Measurements from ENCODE around the gene TMEM125. TPM values are rescaled to one million over a fixed set of nuclear protein-coding genes. Genes with fewer than 3 reads are reported as not detected.

Gene TMEM125
- total and polyA plus RNA-seq, 9 of the 15 experiments (the other 6 are each of a cell fraction or from before 2014, with no cell fraction given) = 0.07 to 0.08 TPM; not detected in 7

- TF ChIP-seq, protein P1, sequence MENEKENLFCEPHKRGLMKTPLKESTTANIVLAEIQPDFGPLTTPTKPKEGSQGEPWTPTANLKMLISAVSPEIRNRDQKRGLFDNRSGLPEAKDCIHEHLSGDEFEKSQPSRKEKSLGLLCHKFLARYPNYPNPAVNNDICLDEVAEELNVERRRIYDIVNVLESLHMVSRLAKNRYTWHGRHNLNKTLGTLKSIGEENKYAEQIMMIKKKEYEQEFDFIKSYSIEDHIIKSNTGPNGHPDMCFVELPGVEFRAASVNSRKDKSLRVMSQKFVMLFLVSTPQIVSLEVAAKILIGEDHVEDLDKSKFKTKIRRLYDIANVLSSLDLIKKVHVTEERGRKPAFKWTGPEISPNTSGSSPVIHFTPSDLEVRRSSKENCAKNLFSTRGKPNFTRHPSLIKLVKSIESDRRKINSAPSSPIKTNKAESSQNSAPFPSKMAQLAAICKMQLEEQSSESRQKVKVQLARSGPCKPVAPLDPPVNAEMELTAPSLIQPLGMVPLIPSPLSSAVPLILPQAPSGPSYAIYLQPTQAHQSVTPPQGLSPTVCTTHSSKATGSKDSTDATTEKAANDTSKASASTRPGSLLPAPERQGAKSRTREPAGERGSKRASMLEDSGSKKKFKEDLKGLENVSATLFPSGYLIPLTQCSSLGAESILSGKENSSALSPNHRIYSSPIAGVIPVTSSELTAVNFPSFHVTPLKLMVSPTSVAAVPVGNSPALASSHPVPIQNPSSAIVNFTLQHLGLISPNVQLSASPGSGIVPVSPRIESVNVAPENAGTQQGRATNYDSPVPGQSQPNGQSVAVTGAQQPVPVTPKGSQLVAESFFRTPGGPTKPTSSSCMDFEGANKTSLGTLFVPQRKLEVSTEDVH (IDR thresholded peaks at IDR 0.05; ENCODE audit: low read depth, partially characterized antibody) = peak; percentile 43
- TF ChIP-seq RAD21 (CRISPR knock-in tag; conservative IDR thresholded peaks at IDR 0.05 in 1 of 2, IDR thresholded peaks at IDR 0.05 in 1 of 2) (peak; percentile 95 to 98), RREB1 (CRISPR knock-in tag; IDR thresholded peaks at IDR 0.05) (no peak), MAFF (IDR thresholded peaks at IDR 0.05; ENCODE audit: low read length) (peak; percentile 56; the same call in 1 of the 2 replicates), ZNF384 (IDR thresholded peaks at IDR 0.05; ENCODE audit: low read depth, low read length) (peak; percentile 94), JUND (IDR thresholded peaks at IDR 0.05; ENCODE audit: borderline replicate concordance, low read depth, low read length) (0 out of 2 replicates have a peak, but pooled peaks have one; percentile 34), JUND (tag; IDR thresholded peaks at IDR 0.05; ENCODE audit: borderline replicate concordance, low read depth, low read length) (no peak; the same call in 2 of the 3 replicates), MYC (IDR thresholded peaks at IDR 0.05; ENCODE audit: low read depth, low read length) (no peak), MYC (CRISPR knock-in tag; IDR thresholded peaks at IDR 0.05; ENCODE audit: borderline replicate concordance, low read depth) (no peak), CTBP1 (IDR thresholded peaks at IDR 0.05; ENCODE audit: borderline replicate concordance) (0 out of 2 replicates have a peak, but pooled peaks have one; percentile 57)
- TF ChIP-seq, protein P2, sequence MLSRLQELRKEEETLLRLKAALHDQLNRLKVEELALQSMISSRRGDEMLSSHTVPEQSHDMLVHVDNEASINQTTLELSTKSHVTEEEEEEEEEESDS (CRISPR knock-in tag; IDR thresholded peaks at IDR 0.05) = no peak
Observed at GRCh38 chr1:43227143-43227764, 42.5 kb upstream of the TMEM125 start (continued).
